WTC11 (cell line): Measurements from ENCODE around the gene HINT3. TPM values are rescaled to one million over a fixed set of nuclear protein-coding genes. Genes with fewer than 3 reads are reported as not detected.

Experiments
- ATAC-seq: fragments of 200-7000 bp; cut with Tn5 transposase; 2 replicates; pipeline ENCODE4 v1.10.0; 2021; ENCODE audit warnings: mild to moderate bottlenecking, moderate library complexity
- CTCF ChIA-PET: fragments of 300-600 bp; sonication (Branson Sonifier 250); formaldehyde crosslinking; loops from one replicate; lab custom pipeline; 2021; ENCODE audit warnings: antibody characterized with exemption; lab: Charles Lee
- POLR2A ChIA-PET: fragments of 350-600 bp; sonication (Branson Sonifier 250); formaldehyde crosslinking; loops from one replicate; lab custom pipeline; 2021; ENCODE audit warnings: antibody characterized with exemption; lab: Charles Lee
- DNase-seq: peaks from one replicate; pipeline ENCODE4 v3.0.0; 2021; ENCODE audit warnings: low spot score
- H3K27ac Mint-ChIP-seq: 2 replicates; pipeline ENCODE4 v1.8.0; 2021; ENCODE audit warnings: mixed read lengths
- H3K27me3 Mint-ChIP-seq: 2 replicates; pipeline ENCODE4 v1.8.0; 2021; ENCODE audit warnings: low read depth, mild to moderate bottlenecking, moderate library complexity, mixed read lengths
- H3K36me3 Mint-ChIP-seq: 2 replicates; pipeline ENCODE4 v1.8.0; 2021; ENCODE audit warnings: mixed read lengths
- H3K4me1 Mint-ChIP-seq: 2 replicates; pipeline ENCODE4 v1.8.0; 2022; ENCODE audit warnings: mixed read lengths
- H3K4me3 Mint-ChIP-seq: 2 replicates; pipeline ENCODE4 v1.8.0; 2021; ENCODE audit warnings: mild to moderate bottlenecking, moderate library complexity, mixed read lengths
- H3K9me3 Mint-ChIP-seq: 2 replicates; pipeline ENCODE4 v1.8.0; 2021; ENCODE audit warnings: mixed read lengths
- CBFB ChIP-seq: sonication (generic); formaldehyde crosslinking; IDR thresholded peaks from 2 replicates; pipeline ENCODE4 v1.8.1; 2022; ENCODE audit warnings: mild to moderate bottlenecking, low read depth, missing genetic modification reagents
- CREB1 ChIP-seq: sonication (generic); formaldehyde crosslinking; IDR thresholded peaks from 2 replicates; pipeline ENCODE4 v1.8.0; 2023; ENCODE audit warnings: mild to moderate bottlenecking, missing genetic modification reagents
- CREM ChIP-seq: sonication (generic); formaldehyde crosslinking; IDR thresholded peaks from 2 replicates; pipeline ENCODE4 v1.8.1; 2022; ENCODE audit warnings: mild to moderate bottlenecking, missing genetic modification reagents, moderate library complexity
- ELF4 ChIP-seq: sonication (generic); formaldehyde crosslinking; IDR thresholded peaks from 2 replicates; pipeline ENCODE4 v1.8.1; 2022; ENCODE audit warnings: low read depth, mild to moderate bottlenecking, moderate library complexity, missing genetic modification reagents
- GTF2I ChIP-seq: fragments of 250-450 bp; sonication (Bioruptor Pico); conservative IDR thresholded peaks from 2 replicates; pipeline ENCODE4 v1.4.0; 2021; ENCODE audit warnings: mild to moderate bottlenecking
- HMGA2 ChIP-seq: fragments of 250-450 bp; sonication (Bioruptor Pico); IDR thresholded peaks from 2 replicates; pipeline ENCODE4 v1.4.0; 2021; ENCODE audit warnings: mild to moderate bottlenecking, moderate library complexity
- MXD4 ChIP-seq: fragments of 250-450 bp; sonication (Bioruptor Pico); IDR thresholded peaks from 2 replicates; pipeline ENCODE4 v1.8.0; 2021; ENCODE audit warnings: mild to moderate bottlenecking, moderate library complexity, borderline replicate concordance
- MYBL2 ChIP-seq: sonication (generic); formaldehyde crosslinking; IDR thresholded peaks from 2 replicates; pipeline ENCODE4 v1.8.1; 2023; ENCODE audit warnings: mild to moderate bottlenecking, moderate library complexity, missing genetic modification reagents
- RELA ChIP-seq: sonication (generic); formaldehyde crosslinking; IDR thresholded peaks from 2 replicates; pipeline ENCODE4 v1.8.1; 2022; ENCODE audit warnings: missing genetic modification reagents, mild to moderate bottlenecking, borderline replicate concordance
- SOX15 ChIP-seq: fragments of 250-450 bp; sonication (Bioruptor Pico); IDR thresholded peaks from 2 replicates; pipeline ENCODE4 v1.9.0; 2021; ENCODE audit warnings: mild to moderate bottlenecking
- TEAD4 ChIP-seq: sonication (generic); formaldehyde crosslinking; IDR thresholded peaks from 2 replicates; pipeline ENCODE4 v1.8.0; 2022; ENCODE audit warnings: mild to moderate bottlenecking, missing genetic modification reagents
- ZNF317 ChIP-seq: sonication (generic); formaldehyde crosslinking; IDR thresholded peaks from 2 replicates; pipeline ENCODE4 v1.8.1; 2023; ENCODE audit warnings: low read depth, mild to moderate bottlenecking, moderate library complexity, missing genetic modification reagents, borderline replicate concordance
- total RNA-seq: library from RNA; stranded (reverse); gene quantifications from 3 replicates; pipeline ENCODE4 v1.2.3, GENCODE V29; 2021
- TF ChIP-seq, protein P1 (sequence below): fragments of 250-450 bp; sonication (Bioruptor Pico); conservative IDR thresholded peaks from 2 replicates; pipeline ENCODE4 v1.9.0; 2021; ENCODE audit warnings: mild to moderate bottlenecking
- TF ChIP-seq, protein P2 (sequence below): sonication (generic); formaldehyde crosslinking; IDR thresholded peaks from 2 replicates; pipeline ENCODE4 v1.8.0; 2023; ENCODE audit warnings: mild to moderate bottlenecking, missing genetic modification reagents
- TF ChIP-seq, protein P3 (sequence below): sonication (generic); formaldehyde crosslinking; IDR thresholded peaks from 2 replicates; pipeline ENCODE4 v1.8.1; 2022; ENCODE audit warnings: mild to moderate bottlenecking, moderate library complexity, missing genetic modification reagents
- TF ChIP-seq, protein P4 (sequence below): fragments of 250-450 bp; sonication (Bioruptor Pico); IDR thresholded peaks from 2 replicates; pipeline ENCODE4 v1.9.0; 2021; ENCODE audit warnings: mild to moderate bottlenecking
- TF ChIP-seq, protein P5 (sequence below): sonication (generic); formaldehyde crosslinking; conservative IDR thresholded peaks from 2 replicates; pipeline ENCODE4 v1.8.1; 2022; ENCODE audit warnings: mild to moderate bottlenecking, missing genetic modification reagents
- TF ChIP-seq, protein P6 (sequence below): sonication (generic); formaldehyde crosslinking; IDR thresholded peaks from 2 replicates; pipeline ENCODE4 v1.8.0; 2022; ENCODE audit warnings: mild to moderate bottlenecking, missing genetic modification reagents
- TF ChIP-seq, protein P7 (sequence below): sonication (generic); formaldehyde crosslinking; IDR thresholded peaks from 2 replicates; pipeline ENCODE4 v1.8.0; 2022; ENCODE audit warnings: mild to moderate bottlenecking, missing genetic modification reagents
- TF ChIP-seq, protein P8 (sequence below): sonication (generic); formaldehyde crosslinking; IDR thresholded peaks from 2 replicates; pipeline ENCODE4 v1.8.0; 2022; ENCODE audit warnings: missing genetic modification reagents

The HINT3 gene
- total RNA-seq, 1 experiment from 2014 or later = 9.4 TPM

DNA sequence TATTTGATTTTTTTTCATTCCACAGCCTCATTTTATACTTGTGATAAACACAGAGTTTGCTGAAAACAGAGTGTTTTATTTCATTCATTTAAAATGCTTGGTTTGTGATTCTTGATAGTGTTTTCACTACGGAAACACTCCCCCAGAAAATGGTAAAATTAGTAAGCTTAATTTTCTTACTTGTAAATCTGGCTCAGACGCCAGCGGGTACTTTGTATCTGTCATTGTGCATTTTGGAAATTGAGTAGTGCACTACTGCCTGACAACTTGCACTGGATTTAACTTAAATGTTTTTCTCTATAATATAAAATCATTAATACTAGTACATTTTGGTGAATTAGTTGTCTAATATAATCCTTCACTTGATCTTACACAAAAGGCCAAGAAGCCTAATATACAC, 37.0 kb upstream of the HINT3 start (continued):
- TF ChIP-seq, protein P1, sequence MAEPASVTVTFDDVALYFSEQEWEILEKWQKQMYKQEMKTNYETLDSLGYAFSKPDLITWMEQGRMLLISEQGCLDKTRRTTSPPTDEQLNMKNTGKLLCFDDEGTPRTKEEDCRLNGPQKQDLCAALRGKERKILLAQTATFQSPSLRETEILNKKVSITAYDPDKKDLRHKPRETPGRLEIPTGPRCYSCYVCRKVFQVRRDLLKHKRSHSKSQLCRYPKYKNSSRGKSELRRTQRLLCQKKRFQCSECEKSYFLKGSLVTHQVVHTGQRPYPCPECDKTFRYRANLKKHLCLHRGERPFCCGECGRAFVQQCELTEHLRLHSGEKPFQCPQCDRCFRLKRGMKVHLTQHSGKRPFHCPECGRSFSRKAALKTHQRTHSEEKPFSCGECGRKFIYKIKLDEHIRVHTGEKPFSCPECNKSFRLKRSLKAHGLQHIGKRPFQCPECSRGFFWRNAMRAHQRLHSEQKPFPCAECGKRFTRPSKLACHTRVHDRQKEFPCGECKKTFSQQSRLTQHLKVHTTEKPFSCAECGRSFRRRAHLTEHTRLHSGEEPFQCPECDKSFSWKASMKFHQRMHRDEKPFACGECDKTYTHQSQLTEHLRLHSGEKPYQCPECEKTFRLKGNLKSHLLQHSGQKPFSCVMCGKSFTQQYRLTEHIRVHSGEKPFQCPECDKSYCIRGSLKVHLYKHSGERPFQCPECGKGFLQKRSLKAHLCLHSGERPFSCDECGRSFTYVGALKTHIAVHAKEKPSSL (CRISPR knock-in tag) = no peak
- TF ChIP-seq ZNF317 (CRISPR knock-in tag) = no peak
- TF ChIP-seq CREB1 = no peak
- TF ChIP-seq, protein P2, sequence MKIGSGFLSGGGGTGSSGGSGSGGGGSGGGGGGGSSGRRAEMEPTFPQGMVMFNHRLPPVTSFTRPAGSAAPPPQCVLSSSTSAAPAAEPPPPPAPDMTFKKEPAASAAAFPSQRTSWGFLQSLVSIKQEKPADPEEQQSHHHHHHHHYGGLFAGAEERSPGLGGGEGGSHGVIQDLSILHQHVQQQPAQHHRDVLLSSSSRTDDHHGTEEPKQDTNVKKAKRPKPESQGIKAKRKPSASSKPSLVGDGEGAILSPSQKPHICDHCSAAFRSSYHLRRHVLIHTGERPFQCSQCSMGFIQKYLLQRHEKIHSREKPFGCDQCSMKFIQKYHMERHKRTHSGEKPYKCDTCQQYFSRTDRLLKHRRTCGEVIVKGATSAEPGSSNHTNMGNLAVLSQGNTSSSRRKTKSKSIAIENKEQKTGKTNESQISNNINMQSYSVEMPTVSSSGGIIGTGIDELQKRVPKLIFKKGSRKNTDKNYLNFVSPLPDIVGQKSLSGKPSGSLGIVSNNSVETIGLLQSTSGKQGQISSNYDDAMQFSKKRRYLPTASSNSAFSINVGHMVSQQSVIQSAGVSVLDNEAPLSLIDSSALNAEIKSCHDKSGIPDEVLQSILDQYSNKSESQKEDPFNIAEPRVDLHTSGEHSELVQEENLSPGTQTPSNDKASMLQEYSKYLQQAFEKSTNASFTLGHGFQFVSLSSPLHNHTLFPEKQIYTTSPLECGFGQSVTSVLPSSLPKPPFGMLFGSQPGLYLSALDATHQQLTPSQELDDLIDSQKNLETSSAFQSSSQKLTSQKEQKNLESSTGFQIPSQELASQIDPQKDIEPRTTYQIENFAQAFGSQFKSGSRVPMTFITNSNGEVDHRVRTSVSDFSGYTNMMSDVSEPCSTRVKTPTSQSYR (CRISPR knock-in tag) = no peak
- TF ChIP-seq TEAD4 (CRISPR knock-in tag) = no peak
- no peak for TF ChIP-seq GTF2I (CRISPR knock-in tag)
- TF ChIP-seq, all 79 proteins: peak for 0

DNA sequence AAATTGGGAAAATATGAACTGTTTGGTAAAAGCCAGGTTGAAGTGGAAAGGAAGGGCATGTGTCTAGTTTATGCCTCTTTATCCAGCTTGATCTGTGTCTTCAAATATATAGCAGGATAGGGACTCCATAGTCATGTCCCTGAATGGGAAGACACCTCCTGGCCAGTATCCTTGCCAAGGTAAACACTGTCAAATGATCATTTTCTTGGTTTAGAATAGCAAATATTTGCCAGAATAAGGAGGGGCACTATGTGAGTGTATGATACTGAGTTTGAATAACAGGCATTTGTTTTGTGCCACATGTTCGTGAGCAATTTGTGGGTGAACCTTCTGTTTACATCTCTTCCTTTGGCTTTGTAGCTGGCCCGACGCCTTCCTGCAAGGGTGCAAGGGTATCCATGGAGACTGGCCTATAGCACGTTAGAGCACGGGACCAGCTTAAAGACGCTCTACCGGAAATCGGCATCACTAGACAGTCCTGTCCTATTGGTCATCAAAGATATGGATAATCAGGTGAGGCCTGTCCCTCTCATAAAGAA, 34.2 kb upstream of the HINT3 start:
- Mint-ChIP-seq H3K36me3 (no peaks in the 10 kb centered on the region; the same call in 1 of the 2 replicates), H3K4me1 (peaks cover 21% of the 10 kb centered on the region), H3K27me3 (no peaks in the 10 kb centered on the region)
- no peak for DNase-seq
- POLR2A ChIA-PET = no interaction called here
- TF ChIP-seq, protein P3, sequence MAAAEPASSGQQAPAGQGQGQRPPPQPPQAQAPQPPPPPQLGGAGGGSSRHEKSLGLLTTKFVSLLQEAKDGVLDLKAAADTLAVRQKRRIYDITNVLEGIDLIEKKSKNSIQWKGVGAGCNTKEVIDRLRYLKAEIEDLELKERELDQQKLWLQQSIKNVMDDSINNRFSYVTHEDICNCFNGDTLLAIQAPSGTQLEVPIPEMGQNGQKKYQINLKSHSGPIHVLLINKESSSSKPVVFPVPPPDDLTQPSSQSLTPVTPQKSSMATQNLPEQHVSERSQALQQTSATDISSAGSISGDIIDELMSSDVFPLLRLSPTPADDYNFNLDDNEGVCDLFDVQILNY (CRISPR knock-in tag) = no peak
- TF ChIP-seq SOX15 (CRISPR knock-in tag) = no peak
- no peak for TF ChIP-seq MXD4 (CRISPR knock-in tag)
- no peak for TF ChIP-seq CREM (CRISPR knock-in tag)
- no peak for TF ChIP-seq HMGA2 (CRISPR knock-in tag)
- no peak for TF ChIP-seq RELA (CRISPR knock-in tag)
- TF ChIP-seq, protein P4, sequence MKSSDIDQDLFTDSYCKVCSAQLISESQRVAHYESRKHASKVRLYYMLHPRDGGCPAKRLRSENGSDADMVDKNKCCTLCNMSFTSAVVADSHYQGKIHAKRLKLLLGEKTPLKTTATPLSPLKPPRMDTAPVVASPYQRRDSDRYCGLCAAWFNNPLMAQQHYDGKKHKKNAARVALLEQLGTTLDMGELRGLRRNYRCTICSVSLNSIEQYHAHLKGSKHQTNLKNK = no peak
- TF ChIP-seq, protein P5, sequence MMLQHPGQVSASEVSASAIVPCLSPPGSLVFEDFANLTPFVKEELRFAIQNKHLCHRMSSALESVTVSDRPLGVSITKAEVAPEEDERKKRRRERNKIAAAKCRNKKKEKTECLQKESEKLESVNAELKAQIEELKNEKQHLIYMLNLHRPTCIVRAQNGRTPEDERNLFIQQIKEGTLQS (CRISPR knock-in tag) = no peak
- no peak for TF ChIP-seq ELF4 (CRISPR knock-in tag)
- TF ChIP-seq TEAD4 (CRISPR knock-in tag) = no peak
- TF ChIP-seq, all 79 proteins: peak for 0
- Mint-ChIP-seq H3K4me3 (no peak overlapping the region), H3K9me3 (no peaks in the 10 kb centered on the region), H3K27ac (no peak overlapping the region)
- ATAC-seq = no peak
- CTCF ChIA-PET = interaction anchor here (4.0 kb wide), 1 partner anchor 16 kb away, joined by 12 read pairs; no protein-coding TSS in a partner anchor

DNA sequence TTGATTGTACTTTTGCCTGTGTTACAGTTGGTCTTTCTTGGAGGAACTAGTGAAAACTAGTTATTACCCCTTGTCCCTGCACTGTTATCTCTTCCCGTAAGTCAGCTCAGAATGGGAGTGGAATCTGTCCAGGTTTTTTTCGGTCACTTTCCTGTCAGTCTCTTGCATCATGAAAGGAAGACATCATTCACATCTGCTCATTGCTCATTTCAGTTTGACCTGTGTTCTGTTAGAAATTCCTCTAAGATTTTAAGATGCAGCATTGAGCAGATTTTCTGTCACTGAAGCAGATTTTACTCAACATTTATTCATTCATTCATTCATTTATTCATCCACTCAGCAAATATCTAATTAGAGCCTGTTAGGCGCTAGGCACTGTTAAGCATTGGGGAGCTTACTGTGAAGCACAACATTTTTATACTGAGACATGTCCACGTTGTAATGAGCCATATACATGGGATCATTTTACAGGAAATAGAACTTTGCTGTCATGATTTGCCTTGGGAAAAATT, 33.1 kb upstream of the HINT3 start:
- Mint-ChIP-seq H3K4me3 (no peak overlapping the region), H3K27ac (no peak overlapping the region), H3K27me3 (no peaks in the 10 kb centered on the region), H3K4me1 (peaks cover 11% of the 10 kb centered on the region), H3K36me3 (no peaks in the 10 kb centered on the region; the same call in 1 of the 2 replicates), H3K9me3 (no peaks in the 10 kb centered on the region)
- ChIA-PET CTCF (interaction anchor here (1.3 to 4.0 kb wide), 2 partner anchors 17 to 24 kb away, joined by 3 to 12 read pairs; no protein-coding TSS in a partner anchor), POLR2A (no interaction called here)
- no peak for DNase-seq
- TF ChIP-seq, protein P6, sequence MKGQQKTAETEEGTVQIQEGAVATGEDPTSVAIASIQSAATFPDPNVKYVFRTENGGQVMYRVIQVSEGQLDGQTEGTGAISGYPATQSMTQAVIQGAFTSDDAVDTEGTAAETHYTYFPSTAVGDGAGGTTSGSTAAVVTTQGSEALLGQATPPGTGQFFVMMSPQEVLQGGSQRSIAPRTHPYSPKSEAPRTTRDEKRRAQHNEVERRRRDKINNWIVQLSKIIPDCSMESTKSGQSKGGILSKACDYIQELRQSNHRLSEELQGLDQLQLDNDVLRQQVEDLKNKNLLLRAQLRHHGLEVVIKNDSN (CRISPR knock-in tag) = no peak
- TF ChIP-seq CBFB (CRISPR knock-in tag) (no peak), MYBL2 (CRISPR knock-in tag) (no peak)
- TF ChIP-seq, protein P7, sequence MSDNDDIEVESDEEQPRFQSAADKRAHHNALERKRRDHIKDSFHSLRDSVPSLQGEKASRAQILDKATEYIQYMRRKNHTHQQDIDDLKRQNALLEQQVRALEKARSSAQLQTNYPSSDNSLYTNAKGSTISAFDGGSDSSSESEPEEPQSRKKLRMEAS (CRISPR knock-in tag) = no peak
- TF ChIP-seq, protein P4 = no peak
- TF ChIP-seq, protein P8, sequence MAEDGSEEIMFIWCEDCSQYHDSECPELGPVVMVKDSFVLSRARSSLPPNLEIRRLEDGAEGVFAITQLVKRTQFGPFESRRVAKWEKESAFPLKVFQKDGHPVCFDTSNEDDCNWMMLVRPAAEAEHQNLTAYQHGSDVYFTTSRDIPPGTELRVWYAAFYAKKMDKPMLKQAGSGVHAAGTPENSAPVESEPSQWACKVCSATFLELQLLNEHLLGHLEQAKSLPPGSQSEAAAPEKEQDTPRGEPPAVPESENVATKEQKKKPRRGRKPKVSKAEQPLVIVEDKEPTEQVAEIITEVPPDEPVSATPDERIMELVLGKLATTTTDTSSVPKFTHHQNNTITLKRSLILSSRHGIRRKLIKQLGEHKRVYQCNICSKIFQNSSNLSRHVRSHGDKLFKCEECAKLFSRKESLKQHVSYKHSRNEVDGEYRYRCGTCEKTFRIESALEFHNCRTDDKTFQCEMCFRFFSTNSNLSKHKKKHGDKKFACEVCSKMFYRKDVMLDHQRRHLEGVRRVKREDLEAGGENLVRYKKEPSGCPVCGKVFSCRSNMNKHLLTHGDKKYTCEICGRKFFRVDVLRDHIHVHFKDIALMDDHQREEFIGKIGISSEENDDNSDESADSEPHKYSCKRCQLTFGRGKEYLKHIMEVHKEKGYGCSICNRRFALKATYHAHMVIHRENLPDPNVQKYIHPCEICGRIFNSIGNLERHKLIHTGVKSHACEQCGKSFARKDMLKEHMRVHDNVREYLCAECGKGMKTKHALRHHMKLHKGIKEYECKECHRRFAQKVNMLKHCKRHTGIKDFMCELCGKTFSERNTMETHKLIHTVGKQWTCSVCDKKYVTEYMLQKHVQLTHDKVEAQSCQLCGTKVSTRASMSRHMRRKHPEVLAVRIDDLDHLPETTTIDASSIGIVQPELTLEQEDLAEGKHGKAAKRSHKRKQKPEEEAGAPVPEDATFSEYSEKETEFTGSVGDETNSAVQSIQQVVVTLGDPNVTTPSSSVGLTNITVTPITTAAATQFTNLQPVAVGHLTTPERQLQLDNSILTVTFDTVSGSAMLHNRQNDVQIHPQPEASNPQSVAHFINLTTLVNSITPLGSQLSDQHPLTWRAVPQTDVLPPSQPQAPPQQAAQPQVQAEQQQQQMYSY (CRISPR knock-in tag) = no peak
- ATAC-seq = no peak
